Placental pericyte (primary cell): ENCODE results near the gene NRARP. TPM values are rescaled to one million over a fixed set of nuclear protein-coding genes. Genes with fewer than 3 reads are reported as not detected.

Experiments
- total RNA-seq: library from RNA; depleted of rRNA; stranded (reverse); fragments of >200 nt; gene quantifications from 2 replicates; pipeline ENCODE4 v1.2.3, GENCODE V29; 2012

The NRARP gene, protein sequence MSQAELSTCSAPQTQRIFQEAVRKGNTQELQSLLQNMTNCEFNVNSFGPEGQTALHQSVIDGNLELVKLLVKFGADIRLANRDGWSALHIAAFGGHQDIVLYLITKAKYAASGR
- total RNA-seq, result 0.43 TPM in 1 of 2 replicates, not detected in the other

GRCh38 chr9:137302118-137302448 is at the start of gene NRARP:
Gene NRARP (minus strand): TSS chr9:137302271. CDS start chr9:137301928, 343 bp downstream.

DNA sequence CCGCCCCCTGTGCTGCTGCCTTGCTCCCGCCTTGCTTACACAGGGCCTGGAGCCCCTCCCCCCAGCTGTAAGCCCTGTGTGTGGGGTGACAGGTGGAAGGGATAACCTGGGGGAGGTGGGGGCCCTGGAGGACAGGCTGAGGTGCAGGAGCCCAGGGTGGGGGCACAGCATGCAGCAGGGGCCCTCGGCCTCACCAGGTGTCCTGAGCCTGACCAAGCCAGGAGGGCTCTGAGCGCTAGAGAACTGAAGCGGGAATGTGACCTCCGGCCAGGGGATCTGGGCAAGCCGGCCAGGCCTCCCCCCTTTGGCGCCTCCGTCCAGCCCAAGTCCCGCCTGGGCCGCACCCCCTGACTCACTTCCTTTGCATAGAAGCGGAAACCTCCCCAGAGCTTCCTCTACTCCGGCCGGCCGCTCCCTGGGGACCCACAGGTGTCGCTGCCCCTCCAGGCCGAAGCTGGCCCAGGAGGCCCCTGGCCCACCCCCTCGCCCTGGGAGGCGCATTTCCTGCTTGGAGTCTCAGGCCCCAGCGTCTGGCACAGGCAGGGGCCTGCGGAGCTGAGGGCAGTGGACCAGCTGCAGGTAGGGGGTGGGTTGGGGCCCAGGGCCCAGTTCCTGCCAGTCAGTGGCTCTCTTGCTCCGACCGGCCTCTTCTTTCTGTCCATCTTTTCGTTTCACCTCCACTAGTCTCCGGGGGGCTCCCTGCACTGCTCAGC is 24.6 kb downstream of the NRARP start, which contains the start of gene TOR4A:
TOR4A (plus strand) TSS at position 398 of the 713 bp plus-strand sequence. CDS start 964 bp downstream, outside the sequence.

DNA sequence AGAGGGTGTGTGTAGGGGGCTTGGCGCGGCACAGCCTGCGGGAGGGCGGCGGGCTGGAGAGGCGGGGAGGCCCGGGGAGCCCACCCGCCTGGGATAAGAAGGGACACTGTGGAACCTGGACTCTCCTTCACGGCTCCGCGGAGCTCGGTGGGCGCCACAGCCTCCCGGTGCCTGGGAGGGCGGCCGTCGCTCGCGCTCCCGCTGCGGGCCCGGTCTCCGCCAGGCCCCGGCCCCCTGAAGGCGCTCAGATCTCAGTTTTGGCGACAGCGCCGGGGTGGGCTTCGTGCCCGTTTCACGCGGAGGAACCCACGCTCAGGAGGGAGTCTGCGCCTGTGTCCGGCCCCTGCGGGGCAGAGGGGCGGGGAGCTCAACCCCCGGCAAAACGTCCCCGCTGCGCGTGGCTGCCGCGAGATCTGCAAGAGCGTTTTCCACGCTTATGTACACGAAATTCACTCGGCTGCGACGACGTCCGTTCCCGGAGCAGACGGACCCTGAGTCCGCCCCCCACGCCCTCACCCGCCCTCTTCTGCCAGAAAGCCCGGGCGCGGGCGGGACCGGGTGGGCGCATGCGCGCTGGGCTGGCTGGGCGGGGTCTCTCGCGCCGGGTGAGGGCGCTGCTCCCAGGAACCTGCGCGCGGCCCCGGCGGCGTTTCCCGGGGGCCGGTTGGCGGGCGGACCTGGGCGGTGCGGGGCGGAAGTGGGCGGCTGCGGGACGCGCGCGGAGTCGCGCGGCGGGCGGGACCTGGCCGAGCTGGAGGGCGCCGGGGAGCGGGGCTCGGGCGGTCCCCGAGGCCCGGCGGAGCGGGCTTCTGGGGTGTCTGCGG is 47.2 kb downstream of the NRARP start, which contains the start of gene NELFB:
NELFB (plus strand) TSS at position 704 of the 824 bp plus-strand sequence.

GRCh38 chr9:137251194-137251461 is 50.9 kb downstream of the NRARP start, which contains the start of gene STPG3:
Gene STPG3 (plus strand): TSS chr9:137251286. CDS start chr9:137251287, 1 bp downstream.

Other genes with a start within 250 kb of the NRARP start
- gene ENTPD2, start 248.2 kb downstream of the NRARP start, total RNA-seq, result not detected in 2 replicates
- 0.22 and 15.9 TPM in 2 replicates for gene SAPCD2, start 231.7 kb downstream of the NRARP start, total RNA-seq
- 28.2 and 29.1 TPM in 2 replicates for gene UAP1L1, start 224.8 kb downstream of the NRARP start, total RNA-seq
- gene MAN1B1, start 215.3 kb downstream of the NRARP start, total RNA-seq, result 68.1 and 103 TPM in 2 replicates
- gene DPP7, start 187.5 kb downstream of the NRARP start, total RNA-seq, result 58.1 and 86.7 TPM in 2 replicates
- gene GRIN1, start 163.1 kb downstream of the NRARP start, total RNA-seq, result 0.29 TPM in 1 of 2 replicates, not detected in the other
- gene LRRC26, start 132.2 kb downstream of the NRARP start, total RNA-seq, result not detected in 2 replicates
- not detected in 2 replicates for gene TMEM210, start 130.2 kb downstream of the NRARP start, total RNA-seq
- 30.4 and 32.4 TPM in 2 replicates for gene ANAPC2, start 113.7 kb downstream of the NRARP start, total RNA-seq
- 75.5 and 82.3 TPM in 2 replicates for gene SSNA1, start 113.6 kb downstream of the NRARP start, total RNA-seq
- gene TPRN, start 101.5 kb downstream of the NRARP start, total RNA-seq, result 9.9 and 14.9 TPM in 2 replicates
- gene TMEM203, start 96.6 kb downstream of the NRARP start, total RNA-seq, result 28.9 and 41.4 TPM in 2 replicates
- 10.1 and 15.3 TPM in 2 replicates for gene NDOR1, start 96.6 kb downstream of the NRARP start, total RNA-seq
- 0.22 and 0.43 TPM in 2 replicates for gene RNF208, start 80.0 kb downstream of the NRARP start, total RNA-seq
- 0.14 and 0.66 TPM in 2 replicates for gene CYSRT1, start 77.1 kb downstream of the NRARP start, total RNA-seq
- gene RNF224, start 74.8 kb downstream of the NRARP start, total RNA-seq, result not detected in 2 replicates
- gene SLC34A3, start 71.4 kb downstream of the NRARP start, total RNA-seq, result not detected in 2 replicates
- gene TUBB4B, start 61.0 kb downstream of the NRARP start, total RNA-seq, result 93.4 and 509 TPM in 2 replicates
- not detected in 2 replicates for gene STPG3, start 51.0 kb downstream of the NRARP start, total RNA-seq
- 44.2 and 74.0 TPM in 2 replicates for gene NELFB, start 46.9 kb downstream of the NRARP start, total RNA-seq
- gene TOR4A, start 24.5 kb downstream of the NRARP start, total RNA-seq, result 48.1 and 108 TPM in 2 replicates
- gene EXD3, start 120.9 kb upstream of the NRARP start, total RNA-seq, result 5.4 and 8.3 TPM in 2 replicates
- gene NOXA1, start 121.1 kb upstream of the NRARP start, total RNA-seq, result 0.14 and 0.66 TPM in 2 replicates
- gene ENTPD8, start 139.1 kb upstream of the NRARP start, total RNA-seq, result not detected in 2 replicates
- 27.1 and 38.3 TPM in 2 replicates for gene NSMF, start 157.1 kb upstream of the NRARP start, total RNA-seq
- 0.86 and 1.1 TPM in 2 replicates for gene PNPLA7, start 248.1 kb upstream of the NRARP start, total RNA-seq
- gene MRPL41, start 249.6 kb upstream of the NRARP start, total RNA-seq, result 28.2 and 36.4 TPM in 2 replicates